Endothelial cell of umbilical vein (primary cell): ENCODE measurements around the gene REPS1. TPM values are rescaled to one million over a fixed set of nuclear protein-coding genes. Genes with fewer than 3 reads are reported as not detected.

Source experiments
- BruUV-seq: library from RNA; stranded (reverse); fragments of 400-500 nt; replicated peaks from 2 replicates; lab custom pipeline; 2021; lab: Mats Ljungman, UMichigan
- CTCF ChIA-PET: fragments of 300-600, 350-600 bp; sonication (Branson Sonifier 250); formaldehyde crosslinking; loops from one replicate; lab custom pipeline; 2021; ENCODE audit warnings: antibody characterized with exemption, inconsistent platforms; lab: Charles Lee
- POLR2A ChIA-PET: fragments of 300-600, 350-600 bp; sonication (Branson Sonifier 250); formaldehyde crosslinking; loops from one replicate; lab custom pipeline; 2021; ENCODE audit warnings: antibody characterized with exemption, inconsistent platforms; lab: Charles Lee
- DNase-seq: peaks from one replicate; pipeline ENCODE4 v3.0.0-alpha.2; 2011; ENCODE audit warnings: low read depth, low spot score
- FAIRE-seq: peaks from 2 replicates; lab custom pipeline; 2011; peaks lifted over from hg19 to GRCh38; lab: Jason Lieb, UNC
- H2AFZ ChIP-seq: 2 replicates; pipeline ENCODE4 v1.6.0; 2012; ENCODE audit warnings: low read depth, low read length, control low read depth, inconsistent platforms
- H3K27ac ChIP-seq: 2 replicates; pipeline ENCODE4 v1.5.1; 2011; ENCODE audit warnings: low read depth, mild to moderate bottlenecking, control low read depth, low read length, moderate library complexity; ENCODE audit not compliant: insufficient read depth
- H3K27me3 ChIP-seq, 2 experiments: 2 replicates each; pipeline versions ENCODE4 v1.6.0 to v1.6.1; 2011; ENCODE audit warnings: low read length in 2 of 2, mixed read lengths in 1 of 2; ENCODE audit not compliant: control insufficient read depth in 2 of 2, insufficient read depth in 2 of 2
- H3K36me3 ChIP-seq, 2 experiments: 2 replicates in 1 of 2; 3 replicates in 1 of 2; pipeline ENCODE4 v1.5.1; 2011; ENCODE audit warnings: low read length in 2 of 2, mild to moderate bottlenecking in 1 of 2, moderate library complexity in 1 of 2; ENCODE audit not compliant: control insufficient read depth in 2 of 2, insufficient read depth in 2 of 2; ENCODE audit errors: extremely low read depth in 1 of 2
- H3K4me1 ChIP-seq: 3 replicates; pipeline ENCODE4 v1.5.1; 2011; ENCODE audit warnings: mild to moderate bottlenecking, low read length; ENCODE audit not compliant: control insufficient read depth, insufficient read depth; ENCODE audit errors: extremely low read depth
- H3K4me2 ChIP-seq: 2 replicates; pipeline ENCODE4 v1.6.1; 2011; ENCODE audit warnings: low read length, control low read depth, mixed read lengths; ENCODE audit not compliant: insufficient read depth
- H3K4me3 ChIP-seq, 3 experiments: fragments of 200-600 bp in 1 of 3; sonication (generic), shearing (Covaris generic) in 1 of 3; replicated peaks in 1 of 3; 2 replicates each; pipeline ENCODE4 v1.5.1; 2011 to 2016; ENCODE audit warnings: control low read depth in 3 of 3, low read length in 3 of 3, mild to moderate bottlenecking in 2 of 3, inconsistent platforms in 1 of 3, low read depth in 1 of 3, moderate library complexity in 1 of 3; ENCODE audit not compliant: insufficient read depth in 1 of 3
- H3K79me2 ChIP-seq: 2 replicates; pipeline ENCODE4 v1.6.0; 2012; ENCODE audit warnings: low read length, inconsistent platforms; ENCODE audit not compliant: control insufficient read depth, insufficient read depth
- H3K9ac ChIP-seq: replicated peaks from 2 replicates; pipeline ENCODE3; 2011; ENCODE audit warnings: low read length, control low read depth; ENCODE audit not compliant: insufficient read depth; ENCODE audit errors: extremely low read depth
- H3K9me1 ChIP-seq: replicated peaks from 3 replicates; pipeline ENCODE4 v1.6.0; 2011; ENCODE audit warnings: mild to moderate bottlenecking, low read length; ENCODE audit not compliant: control insufficient read depth, insufficient read depth; ENCODE audit errors: extremely low read depth
- H3K9me3 ChIP-seq: replicated peaks from 2 replicates; pipeline ENCODE4 v1.5.1; 2012; ENCODE audit warnings: low read length, inconsistent platforms; ENCODE audit not compliant: control insufficient read depth, insufficient read depth
- H4K20me1 ChIP-seq: replicated peaks from 2 replicates; pipeline ENCODE3; 2011; ENCODE audit warnings: mild to moderate bottlenecking, low read length; ENCODE audit not compliant: control insufficient read depth, insufficient read depth; ENCODE audit errors: extremely low read depth
- CTCF ChIP-seq, 2 donors: IDR thresholded peaks; 1 replicate in 1 of 2; 2 replicates in 1 of 2; pipeline ENCODE4 v1.5.1; 2011; ENCODE audit warnings: low read length in 2 of 2, mild to moderate bottlenecking in 2 of 2, moderate library complexity in 2 of 2, control low read depth in 1 of 2, inconsistent platforms in 1 of 2, low read depth in 1 of 2; ENCODE audit not compliant: insufficient read depth in 1 of 2; ENCODE audit errors: extremely low read depth in 1 of 2
- EZH2 ChIP-seq: IDR thresholded peaks from 2 replicates; pipeline ENCODE4 v1.6.1; 2012; ENCODE audit warnings: borderline replicate concordance, low read depth, mild to moderate bottlenecking, moderate library complexity, low read length, inconsistent platforms; ENCODE audit not compliant: severe bottlenecking
- FOS ChIP-seq: IDR thresholded peaks from 2 replicates; pipeline ENCODE4 v1.6.1; 2011; ENCODE audit warnings: mild to moderate bottlenecking, low read length, moderate library complexity, borderline replicate concordance; ENCODE audit not compliant: insufficient read depth
- GATA2 ChIP-seq: IDR thresholded peaks from 2 replicates; pipeline ENCODE4 v1.7.0; 2011; ENCODE audit warnings: low read depth, mild to moderate bottlenecking, moderate library complexity, mixed read lengths, low read length; ENCODE audit not compliant: insufficient read length, insufficient read depth
- JUN ChIP-seq: IDR thresholded peaks from 2 replicates; pipeline ENCODE4 v1.6.1; 2011; ENCODE audit warnings: borderline replicate concordance, low read depth; ENCODE audit not compliant: insufficient read length, insufficient read depth
- MAX ChIP-seq: IDR thresholded peaks from 2 replicates; pipeline ENCODE4 v1.6.1; 2011; ENCODE audit not compliant: insufficient read depth, insufficient read length
- MYC ChIP-seq: IDR thresholded peaks from one replicate; pipeline ENCODE4 v1.6.1; 2011; ENCODE audit warnings: mild to moderate bottlenecking, low read depth, low read length
- POLR2A ChIP-seq: IDR thresholded peaks from 2 replicates; pipeline ENCODE4 v1.6.1; 2012; ENCODE audit warnings: low read depth, mild to moderate bottlenecking, control low read depth, low read length
- POLR2AphosphoS5 ChIP-seq: IDR thresholded peaks from 2 replicates; pipeline ENCODE4 v1.6.1; 2012; ENCODE audit warnings: low read depth, mild to moderate bottlenecking, control low read depth, low read length, moderate library complexity; ENCODE audit not compliant: insufficient read depth
- dilution Hi-C: fragments of 300-500 bp; cut with MboI; formaldehyde crosslinking; loops from one replicate; pipeline ENCODE4 v1.15.0; 2019; ENCODE audit warnings: low sequenced_read_pairs; ENCODE audit not compliant: extremely low pct_ligation_motif_present
- intact Hi-C: fragments of 100-400 bp; cut with micrococcal nuclease; formaldehyde crosslinking; loops from one replicate; pipeline ENCODE4 v1.10.0; 2022
- polyA plus RNA-seq, 4 experiments: library from polyadenylated mRNA; depleted of rRNA in 3 of 4; stranded (reverse) in 3 of 4; unstranded in 1 of 4; fragments of >200 nt; gene quantifications; 2 replicates each; pipeline versions ENCODE4 v1.2.1 to v1.2.3, GENCODE V29; 2011 to 2012; ENCODE audit warnings: missing spikeins in 1 of 4
- total RNA-seq: library from RNA; stranded (reverse); gene quantifications from 2 replicates; pipeline ENCODE4 v1.2.3, GENCODE V29; 2021

Gene REPS1
- total and polyA plus RNA-seq, 2 donors (not counting 3 experiments of a cell fraction or from before 2014, with no cell fraction given): 20.6 to 35.0 TPM

DNA sequence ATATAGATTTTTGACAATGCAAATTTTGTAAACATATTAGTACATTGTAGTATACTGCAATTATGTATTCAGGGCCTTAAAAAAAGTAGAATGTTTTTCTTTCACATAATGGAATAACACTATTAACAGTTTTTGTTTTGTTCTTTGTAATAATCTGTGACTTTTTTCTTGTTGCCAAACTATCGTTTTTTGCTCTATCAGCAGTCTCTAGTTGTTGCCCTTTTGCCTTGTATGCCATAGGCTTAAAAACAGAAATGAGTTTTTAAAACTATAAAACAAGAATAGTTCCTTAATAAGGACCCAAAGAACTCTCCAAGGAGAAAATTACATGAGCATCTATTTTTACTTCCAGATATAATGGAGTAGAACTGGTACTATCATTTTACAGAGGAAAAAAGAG lies 29.5 kb downstream of the REPS1 start:
- TF ChIP-seq CTCF (IDR thresholded peaks at IDR 0.05; ENCODE audit: extremely low read depth in 1 of 2, insufficient read depth in 1 of 2, low read depth in 1 of 2, low read length in 2 of 2) (no peak), POLR2A (no peak), FOS (no peak), JUN (no peak), MAX (no peak), EZH2 (no peak), GATA2 (no peak), POLR2AphosphoS5 (no peak), MYC (no peak)
- H2AFZ ChIP-seq: no peak overlapping the region
- DNase-seq (no peak), FAIRE-seq (no peak)
- H3K9ac ChIP-seq: no peak overlapping the region
- H3K27me3 ChIP-seq: no peaks in the 10 kb centered on the region
- no peak overlapping the region for H3K27ac ChIP-seq
- no peaks in the 10 kb centered on the region for H3K36me3 ChIP-seq
- H3K9me3 ChIP-seq: no peaks in the 10 kb centered on the region
- peaks cover 74% of the 10 kb centered on the region for H3K79me2 ChIP-seq
- H4K20me1 ChIP-seq: peaks cover 2% of the 10 kb centered on the region
- no TSS peak for BruUV-seq
- H3K4me2 ChIP-seq: peak overlapping the region; percentile 44
- H3K4me3 ChIP-seq: no peak overlapping the region
- intact Hi-C loops (no loop called here), dilution Hi-C loops (no loop called here)
- peaks cover 23% of the 10 kb centered on the region for H3K4me1 ChIP-seq
- H3K9me1 ChIP-seq: no peaks in the 10 kb centered on the region
- CTCF ChIA-PET: no interaction called here
- POLR2A ChIA-PET: no interaction called here
